GM19463 (cell line): ENCODE measurements around the gene FADS6.
A peak's percentile ranks its signal among the peaks of the same experiment; 100 is the strongest.

Experiments used
- ATAC-seq: cut with Tn5 transposase; IDR thresholded peaks from one replicate; pipeline ENCODE4 v1.9.1; 2021; ENCODE audit warnings: mild to moderate bottlenecking, moderate library complexity; ENCODE audit not compliant: unreplicated experiment

The FADS6 gene

DNA sequence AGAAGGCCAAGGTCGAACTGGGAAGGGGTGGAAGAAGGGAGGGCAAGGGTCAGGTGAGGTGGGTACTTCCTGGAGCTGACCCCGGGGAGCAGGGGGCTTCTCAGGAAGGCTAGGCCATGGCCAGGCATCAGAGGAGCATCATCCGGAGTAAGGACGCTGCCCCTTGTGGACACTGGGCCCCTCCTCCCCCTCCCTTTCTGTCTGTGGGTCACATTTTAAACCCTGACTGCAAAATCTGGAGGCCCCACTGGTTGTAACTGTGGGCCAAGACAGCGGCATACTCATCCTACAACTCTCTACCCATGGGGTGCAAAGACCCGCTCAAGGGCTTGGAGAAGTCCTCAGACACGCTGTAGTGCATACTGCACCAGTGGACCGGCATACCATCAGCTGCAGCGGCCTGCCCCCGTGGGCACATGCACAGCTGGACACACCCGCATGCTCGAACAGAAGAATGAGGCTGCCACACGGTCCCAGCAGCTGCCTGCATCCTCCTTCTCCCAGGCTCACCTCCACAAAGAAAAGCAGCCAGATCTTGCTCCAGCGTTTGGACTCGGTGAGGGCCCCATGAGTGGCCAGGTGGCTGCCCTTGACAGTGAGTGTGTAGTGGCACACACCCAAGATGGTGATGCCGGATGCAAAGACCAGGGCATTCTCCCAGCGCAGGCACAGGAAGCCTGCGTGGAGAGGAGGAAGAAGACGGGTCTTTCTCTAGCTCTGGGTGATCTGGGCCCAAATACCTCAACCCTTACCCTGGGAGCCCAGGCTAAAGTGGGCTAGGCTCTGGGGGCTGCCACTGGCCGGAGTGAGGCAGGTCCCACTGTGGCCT, 1.2 kb downstream of the FADS6 start:
- ATAC-seq = no peak

DNA sequence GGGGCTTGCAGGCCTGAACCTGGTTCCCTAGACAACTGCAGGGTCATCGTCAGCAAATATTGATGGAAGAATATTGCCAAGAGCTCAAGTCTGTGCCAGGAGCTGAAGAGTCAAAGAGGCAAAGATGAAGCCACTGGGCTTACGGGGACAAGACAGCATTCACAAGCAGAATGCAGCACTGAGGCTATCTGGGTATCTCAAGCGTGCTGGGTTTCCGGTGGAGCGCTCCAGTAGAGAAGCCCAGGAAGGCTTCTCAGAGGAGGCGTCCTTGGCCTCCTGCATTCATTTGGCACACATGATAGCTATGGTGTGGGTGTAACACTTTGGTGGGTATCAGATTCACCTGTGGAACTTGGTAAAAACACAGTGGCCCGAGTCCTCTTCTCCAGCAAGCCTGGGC, 2.9 kb downstream of the FADS6 start:
- ATAC-seq = no peak

DNA sequence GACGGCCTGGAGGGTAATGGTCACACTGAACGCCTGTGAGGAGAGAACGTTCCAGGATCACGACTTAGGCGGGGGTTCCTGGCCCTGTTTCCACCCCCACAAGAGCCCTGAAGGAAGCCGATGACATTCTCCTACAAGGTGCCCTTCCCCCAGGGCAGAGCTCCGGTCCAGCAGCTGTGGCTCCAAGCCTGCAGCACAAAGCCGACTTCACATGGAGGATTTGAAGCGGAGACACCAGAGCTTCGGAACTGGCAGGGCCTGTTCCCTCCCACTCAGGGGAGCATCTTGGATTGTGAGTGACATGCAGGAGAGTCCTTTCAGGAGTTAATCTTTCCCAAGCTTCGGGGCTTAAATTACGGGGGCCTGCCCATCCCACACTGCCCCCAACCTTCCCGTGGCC, 5.0 kb downstream of the FADS6 start:
- ATAC-seq = no peak

DNA sequence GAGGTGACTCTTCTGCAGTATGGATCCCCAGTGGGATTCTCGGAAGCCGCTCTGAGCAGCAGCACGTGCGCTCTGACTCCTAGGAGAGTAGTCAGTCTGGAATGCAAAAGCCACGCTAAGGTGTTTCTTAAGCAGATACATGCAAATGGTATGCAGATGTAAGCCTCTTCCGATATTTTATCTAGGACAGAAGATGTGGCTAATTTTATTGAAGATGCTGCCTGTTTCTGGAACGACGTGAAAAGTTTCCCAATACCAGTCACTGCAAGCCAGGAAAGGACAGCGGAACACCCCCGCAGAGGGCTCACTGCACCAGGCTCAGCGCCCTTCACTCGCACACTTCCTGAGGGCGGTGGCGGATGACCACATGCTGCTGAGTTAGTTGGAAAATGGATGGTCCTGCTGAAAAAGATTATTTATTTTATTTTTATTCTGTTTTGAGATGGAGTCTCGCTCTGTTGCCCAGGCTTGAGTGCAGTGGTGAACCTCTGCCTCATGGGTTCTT, 10.1 kb downstream of the FADS6 start:
- no peak for ATAC-seq

DNA sequence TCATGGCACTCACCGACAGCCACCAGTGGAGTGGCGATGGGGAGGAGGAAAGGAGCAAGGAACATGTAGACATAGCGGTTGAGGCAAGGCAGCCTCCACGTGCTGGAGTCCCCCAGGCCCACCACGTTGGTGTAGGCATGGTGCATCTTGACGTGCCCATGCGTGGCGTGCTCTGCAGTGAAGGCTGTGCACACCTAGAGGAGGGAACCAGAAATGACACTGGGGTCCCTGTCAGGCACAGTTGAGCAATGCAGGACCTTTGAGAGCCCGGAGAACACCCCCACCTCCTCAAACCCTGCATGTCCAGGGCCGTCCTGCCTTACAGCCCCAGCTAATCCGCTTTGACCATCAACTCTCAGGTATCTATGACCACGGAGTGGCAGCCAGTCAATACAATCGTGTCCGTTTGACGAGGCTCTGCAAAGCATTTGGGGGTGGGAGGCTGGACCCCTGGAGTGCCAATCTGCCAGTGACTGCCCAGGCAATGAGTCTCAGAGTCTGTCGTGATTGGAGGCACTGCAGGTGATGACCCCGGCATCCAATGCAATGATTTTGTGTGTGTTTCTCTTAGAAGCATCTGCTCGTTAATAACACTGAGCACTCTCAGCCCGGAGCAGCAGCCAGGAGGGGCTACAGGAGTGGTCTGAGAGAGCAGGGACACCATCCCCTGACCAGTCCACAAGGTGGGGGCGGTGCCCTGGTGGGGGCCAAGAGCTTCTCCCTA, 10.8 kb downstream of the FADS6 start:
- ATAC-seq = no peak

DNA sequence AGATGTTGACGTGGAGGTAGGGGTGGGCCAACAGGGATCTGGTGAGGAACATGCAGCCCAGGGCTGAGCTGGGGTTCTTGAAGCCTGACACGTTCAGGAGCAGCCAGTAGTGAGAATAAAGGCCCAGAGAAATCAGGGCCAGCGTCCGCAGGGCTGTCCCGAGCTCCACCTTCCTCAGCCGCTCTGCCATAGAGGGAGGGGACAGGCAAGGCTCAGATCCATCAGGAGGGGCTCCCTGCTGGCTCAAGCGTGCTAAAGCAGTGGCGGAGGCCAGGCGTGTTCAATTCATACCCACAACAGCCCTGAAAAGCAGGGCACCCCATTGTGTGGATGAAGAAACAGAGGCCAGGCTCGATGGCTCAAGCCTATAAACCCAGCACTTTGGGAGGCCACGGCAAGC, 12.4 kb downstream of the FADS6 start:
- no peak for ATAC-seq

DNA sequence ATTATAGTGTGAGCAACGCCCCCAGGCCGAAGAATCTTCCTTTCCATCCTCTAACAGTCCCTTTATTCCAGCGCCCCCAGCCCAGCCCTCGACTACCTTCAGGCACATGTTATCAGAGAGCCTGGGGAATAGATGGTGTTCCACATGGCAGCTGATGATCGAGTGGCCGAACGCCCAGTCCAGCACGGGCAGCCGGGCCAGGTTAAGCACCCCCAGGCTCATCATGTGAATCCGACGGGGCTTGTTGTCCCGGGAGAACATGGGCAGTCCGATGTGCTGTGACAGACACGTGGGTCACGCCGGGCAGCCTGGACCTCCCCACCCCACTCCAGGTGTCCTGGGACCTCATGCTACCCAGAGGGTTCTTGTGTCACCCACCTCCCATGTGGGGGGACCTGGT, 14.1 kb downstream of the FADS6 start:
- no peak for ATAC-seq

DNA sequence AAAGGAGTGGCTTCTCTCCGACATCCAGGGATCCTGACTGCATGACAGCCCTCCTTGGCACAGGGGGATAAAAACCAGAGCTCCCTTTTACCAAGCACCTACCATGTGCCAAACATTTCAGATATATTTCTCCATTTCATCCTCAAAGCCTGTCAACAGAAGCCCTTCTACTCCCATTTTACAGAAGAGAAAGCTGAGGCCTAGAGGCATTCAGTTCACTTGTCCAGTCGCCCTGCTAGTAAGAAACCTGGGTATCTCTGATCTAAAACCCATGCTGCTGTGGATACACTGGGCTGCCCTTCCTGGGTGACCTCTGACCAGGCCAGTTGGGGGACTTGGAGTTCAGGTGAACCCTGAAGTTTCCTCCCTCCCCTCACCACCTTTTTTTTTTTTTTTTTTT, 14.8 kb downstream of the FADS6 start:
- no peak for ATAC-seq

DNA sequence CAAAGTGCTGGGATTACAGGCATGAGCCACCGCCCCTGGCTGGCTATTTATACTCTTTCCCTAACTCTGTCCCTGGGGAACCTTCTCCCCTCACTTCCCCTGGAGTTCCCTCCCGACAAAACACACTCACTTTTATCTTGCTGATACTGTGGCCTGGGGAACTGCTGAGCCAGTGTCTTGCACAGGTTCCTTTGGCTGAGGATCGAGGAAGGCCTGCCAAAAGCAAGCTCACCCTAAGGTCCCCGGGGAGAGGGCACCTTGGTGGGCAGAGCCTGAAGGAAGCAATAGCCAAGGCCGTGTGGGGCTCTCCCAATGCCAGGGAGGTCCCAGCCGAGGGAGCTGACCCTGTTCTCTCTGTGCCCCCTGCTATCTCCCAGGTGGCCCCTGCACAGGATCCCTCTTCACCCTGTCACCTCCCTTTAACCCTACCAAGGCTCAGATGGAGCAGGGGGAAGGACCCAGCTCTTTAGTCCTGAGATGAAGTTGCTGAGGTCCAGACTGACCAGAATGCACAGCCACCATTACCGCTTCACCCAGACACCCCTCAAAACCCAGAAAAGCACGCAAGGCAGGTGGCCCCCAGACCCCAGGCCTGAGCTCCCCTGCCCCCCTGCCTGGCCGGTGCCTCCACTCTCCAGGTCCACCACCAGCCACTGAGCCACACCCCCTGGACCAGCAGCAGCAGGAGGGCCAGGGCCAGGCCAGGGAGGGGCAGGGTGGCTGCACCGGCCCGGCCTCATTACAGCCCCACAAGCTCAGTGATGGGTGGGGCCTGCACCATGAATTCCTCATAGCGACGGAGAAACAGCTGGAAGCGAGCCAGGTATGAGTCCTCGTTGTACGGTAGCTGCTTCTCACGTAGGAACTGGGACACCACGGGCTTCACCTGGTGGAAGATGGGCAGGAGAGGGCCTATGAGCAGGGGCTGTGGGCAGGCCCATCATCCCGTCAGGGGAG, 15.6 kb downstream of the FADS6 start:
- no peak for ATAC-seq

DNA sequence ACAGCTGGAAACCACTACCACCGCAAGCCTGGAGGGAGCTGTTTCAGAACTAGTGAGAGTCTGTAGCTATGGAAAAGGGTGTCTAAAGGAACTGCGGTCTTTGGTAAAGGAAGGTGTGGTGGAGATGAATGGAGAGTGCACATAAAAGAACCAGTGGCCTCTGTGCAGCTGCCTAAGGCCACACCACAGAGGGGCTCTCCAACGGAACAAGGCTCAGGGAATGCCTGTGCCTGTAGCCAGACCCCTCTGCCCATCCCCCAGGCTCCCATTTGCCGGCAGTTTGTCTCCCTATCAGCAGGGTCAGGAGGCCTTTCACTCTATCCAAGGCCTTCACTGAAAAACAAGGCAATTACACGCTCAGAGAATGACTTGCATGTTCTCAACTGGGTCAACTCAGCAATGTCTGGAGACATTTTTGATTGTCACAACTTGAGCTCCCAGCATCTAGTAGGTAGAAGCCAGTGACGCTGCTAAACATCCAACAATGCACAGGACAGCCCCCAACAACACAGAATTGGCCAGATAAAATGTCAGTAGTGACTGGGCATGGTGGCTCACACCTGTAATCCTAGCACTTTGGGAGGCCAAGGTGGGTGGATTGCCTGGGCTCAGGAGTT, 17.3 kb downstream of the FADS6 start:
- ATAC-seq = no peak

DNA sequence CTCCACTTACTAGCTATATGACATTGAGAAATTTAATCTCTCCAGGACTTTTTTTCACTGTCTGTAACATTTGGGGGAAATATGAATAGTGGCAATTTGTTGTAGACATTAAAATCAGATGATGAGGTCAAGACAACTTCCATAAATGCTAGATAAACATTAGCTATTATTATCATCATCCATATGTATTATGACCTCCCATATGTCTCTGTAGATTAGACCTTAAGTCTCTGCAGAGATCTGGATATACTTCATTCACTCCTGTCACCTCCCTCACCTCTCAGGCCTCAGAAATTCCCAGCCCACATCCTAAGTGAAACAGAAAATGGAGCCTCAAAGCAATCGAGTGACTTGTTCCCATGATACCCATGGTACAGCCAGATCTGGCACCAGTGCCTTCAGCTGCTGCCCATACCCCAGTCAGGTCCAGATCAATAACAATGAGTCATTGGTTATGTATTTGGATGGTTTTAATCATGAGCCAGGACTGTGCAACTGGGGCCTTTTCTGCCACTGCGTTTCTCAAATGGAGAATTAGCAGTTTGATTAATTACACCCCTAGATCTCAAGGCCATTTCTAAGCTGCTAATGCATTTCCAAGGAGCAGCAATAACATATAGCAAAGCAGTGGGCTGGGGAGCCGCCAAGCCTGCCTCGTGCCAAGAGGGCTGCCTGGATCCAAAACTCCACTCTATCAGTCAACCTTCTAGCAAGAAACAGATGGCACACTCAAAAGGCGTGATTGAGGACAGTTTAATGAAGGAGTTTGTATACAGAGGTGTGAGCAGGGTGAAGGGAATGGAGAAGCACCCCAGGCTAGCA, 18.1 kb downstream of the FADS6 start:
- ATAC-seq = no peak

DNA sequence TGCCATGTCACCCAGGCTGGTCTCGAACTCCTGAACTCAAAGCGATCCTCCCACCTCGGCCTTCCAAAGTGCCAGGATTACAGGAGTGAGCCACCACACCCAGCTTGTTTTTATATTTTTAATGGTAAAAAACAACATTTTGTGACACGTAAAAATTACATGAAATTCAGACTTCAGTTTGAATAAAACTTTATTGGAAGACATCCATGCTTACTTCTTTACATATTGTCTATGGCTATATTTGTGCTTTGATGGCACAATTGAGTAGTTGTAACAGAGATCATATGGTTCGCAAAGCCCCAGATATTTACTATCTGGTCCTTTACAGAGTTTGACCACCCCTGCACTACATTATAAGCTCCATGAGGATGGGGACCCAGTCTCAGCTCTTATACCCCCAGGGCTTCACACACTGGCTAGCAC, 18.8 kb downstream of the FADS6 start:
- no peak for ATAC-seq

DNA sequence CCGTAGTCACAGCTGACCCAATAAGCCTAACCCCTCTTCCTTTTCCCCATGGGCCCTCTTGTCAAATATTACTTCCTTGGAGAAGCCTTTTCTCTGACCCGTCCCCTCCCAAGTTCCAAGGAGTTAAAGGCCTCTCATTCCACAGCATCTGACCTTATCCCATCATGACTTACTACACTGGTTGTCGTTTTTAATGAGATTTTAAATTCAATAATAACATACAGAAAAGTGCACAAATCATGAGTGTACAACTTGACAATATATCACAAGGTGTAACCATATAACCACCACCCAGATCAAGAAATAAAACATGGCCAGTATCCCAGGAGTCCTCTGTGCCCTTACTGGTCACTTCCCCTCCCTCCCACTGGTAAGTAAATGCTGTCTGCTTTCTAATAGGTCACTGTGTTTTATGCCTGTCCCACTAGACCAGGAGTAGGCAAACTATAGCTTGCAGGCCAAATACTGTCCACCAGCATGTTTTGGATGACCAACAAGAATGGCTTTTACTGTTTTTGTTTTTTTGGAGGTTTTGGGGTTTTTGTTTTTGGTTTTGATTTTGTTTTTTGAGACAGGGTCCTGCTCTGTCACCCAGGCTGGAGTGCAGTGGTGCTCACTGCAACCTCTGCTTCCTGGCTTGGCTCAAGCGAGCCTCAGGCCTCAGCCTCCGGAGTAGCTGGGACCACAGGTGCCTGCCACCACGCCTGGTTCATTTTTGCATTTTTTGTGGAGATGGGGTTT, 19.4 kb downstream of the FADS6 start:
- no peak for ATAC-seq

DNA sequence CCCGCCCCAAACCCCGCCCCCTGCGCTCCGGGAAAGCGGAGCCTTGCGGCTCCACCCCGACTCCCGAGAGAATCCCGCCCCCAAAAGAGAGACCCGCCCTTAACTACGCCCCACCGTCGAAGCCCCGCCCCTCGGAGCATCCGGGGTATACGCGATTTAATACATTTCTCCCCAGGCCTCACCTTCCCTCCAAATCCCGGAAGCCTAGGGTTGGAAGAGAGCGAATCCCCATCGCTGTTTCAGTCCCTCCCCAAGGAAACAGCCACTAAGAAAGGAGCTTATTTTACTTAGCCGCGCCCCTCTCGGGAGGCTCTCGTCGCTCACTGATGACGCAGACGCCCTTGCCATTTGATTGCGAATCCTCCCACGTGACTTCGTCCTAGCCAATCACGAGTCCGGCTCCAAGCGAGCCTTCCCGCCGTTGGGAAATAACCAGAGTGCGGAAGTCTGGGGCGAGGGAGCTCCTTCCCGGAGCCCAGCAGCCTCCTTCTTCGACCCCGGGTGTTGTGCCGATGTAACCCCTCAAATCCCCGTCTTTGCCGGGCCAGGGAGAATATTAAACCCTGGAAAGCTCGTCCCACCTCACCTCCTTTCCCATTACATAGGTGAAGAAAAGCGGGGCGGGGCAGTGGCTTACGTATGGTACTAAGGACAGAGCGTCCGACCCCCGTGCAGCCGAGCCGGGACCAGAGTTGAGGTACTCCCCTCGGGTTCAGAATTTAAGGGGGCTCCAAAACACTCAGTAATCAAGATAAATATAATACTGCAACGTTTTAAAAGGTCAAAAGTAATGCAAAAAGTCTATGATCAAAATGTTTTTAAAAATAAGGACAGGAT, 20.2 kb downstream of the FADS6 start:
- peak; percentile 82 for ATAC-seq

DNA sequence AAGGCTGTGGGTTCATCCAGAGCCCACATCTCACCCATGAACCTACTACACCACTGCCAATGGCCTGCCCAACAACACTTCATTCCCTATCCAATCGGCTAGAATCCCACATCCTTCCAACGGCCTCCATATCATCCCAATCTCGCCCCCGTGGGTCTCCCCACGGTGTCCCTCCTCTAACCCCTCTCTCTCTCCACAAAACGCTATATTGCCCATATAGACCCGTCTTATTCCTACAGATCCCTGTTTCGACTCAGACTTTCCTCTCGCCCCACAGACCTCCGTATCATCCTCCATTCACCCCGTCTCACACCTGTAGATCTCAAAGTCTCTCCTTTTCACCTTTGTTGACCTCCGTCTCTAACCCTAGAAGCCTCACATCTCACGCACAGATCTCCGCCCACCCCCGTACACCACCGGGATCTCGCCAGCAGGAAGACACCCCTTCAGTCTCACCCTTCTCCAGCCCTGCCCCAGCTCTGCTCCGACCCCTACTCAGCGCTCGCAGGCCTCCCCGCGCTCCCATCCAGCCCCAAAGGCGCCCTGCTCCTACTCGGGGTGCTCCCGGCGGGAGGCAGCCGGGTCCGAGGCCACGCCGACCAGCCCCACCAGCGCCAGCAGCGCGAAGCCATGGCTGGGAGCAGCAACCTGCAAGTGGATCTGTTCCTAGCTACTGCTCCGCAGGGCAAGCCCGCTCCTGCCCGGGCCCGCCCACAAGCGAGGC, 21.0 kb downstream of the FADS6 start, which contains the start of gene FDXR:
FDXR (minus strand) TSS at position 682 of the 724 bp plus-strand sequence; CDS start at position 632, 50 bp downstream.
- ATAC-seq = peak; percentile 21

DNA sequence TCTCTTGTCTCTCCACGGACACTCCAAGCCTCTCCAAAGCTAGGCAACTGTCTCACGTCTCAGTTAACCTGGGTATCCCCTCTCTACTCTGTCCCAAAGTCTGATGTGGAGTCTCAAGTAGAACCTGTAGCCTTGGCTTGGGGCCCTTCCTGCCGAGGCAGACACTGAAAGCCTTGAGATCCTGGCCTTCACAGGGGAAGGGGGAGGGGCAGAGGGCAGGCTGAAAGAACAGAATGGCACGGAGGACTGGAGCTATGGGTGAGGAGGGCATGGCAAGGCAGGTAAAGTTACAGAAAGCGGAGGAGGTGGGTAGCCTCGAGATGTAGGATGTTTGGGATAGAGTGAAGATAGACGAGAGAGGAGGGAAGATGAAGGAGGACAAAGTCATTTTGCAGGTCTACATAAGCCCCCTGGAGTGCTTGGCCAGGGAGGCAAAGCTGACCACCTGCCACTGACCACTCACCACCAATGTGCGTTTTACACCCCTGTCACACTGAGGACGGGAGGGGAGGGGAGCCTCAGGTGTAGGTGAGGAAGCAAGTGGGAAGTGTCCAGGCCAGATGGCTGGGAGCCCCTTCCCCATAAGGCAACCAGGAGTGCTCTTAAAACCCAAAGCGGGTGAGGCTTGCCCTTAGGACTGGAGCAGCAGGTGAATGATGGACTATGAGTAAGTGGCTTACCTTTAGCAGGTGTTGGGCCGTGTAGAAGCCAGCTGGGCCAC, 21.9 kb downstream of the FADS6 start:
- ATAC-seq = no peak

DNA sequence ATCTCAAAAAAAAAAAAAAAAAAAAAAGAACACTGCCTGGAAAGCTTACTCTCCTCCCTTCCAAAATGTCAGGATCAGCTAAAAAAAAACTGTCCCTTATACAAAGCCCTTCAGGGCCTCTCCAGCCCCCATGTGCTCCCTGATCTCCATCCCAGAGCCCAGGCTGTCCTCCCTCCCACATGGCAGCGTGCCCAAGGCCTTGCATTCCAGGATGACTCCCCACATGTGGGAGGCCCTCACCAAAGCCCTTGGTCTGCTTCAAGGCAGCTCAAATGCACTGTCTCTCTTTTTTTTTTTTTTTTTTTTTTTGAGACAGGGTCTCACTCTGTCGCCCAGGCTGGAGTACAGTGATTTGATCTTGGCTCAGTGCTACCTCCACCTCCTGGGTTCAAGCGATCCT, 22.9 kb downstream of the FADS6 start:
- no peak for ATAC-seq
